AG09319 (cell line): Measurements from ENCODE around the gene DAGLA.

ENCODE experiments used
- DNase-seq: peaks from one replicate; pipeline ENCODE4 v3.0.0-alpha.2; 2010; ENCODE audit warnings: low read depth; ENCODE audit errors: extremely low read depth
- CTCF ChIP-seq: IDR thresholded peaks from 2 replicates; pipeline ENCODE4 v1.5.1; 2011; ENCODE audit warnings: low read depth, mild to moderate bottlenecking, inconsistent platforms, low read length, moderate library complexity

Gene DAGLA

GRCh38 chr11:61712314-61712713 is 32.1 kb downstream of the DAGLA start:
- no peak for TF ChIP-seq CTCF
- DNase-seq = no peak

GRCh38 chr11:61712846-61713245 is 32.7 kb downstream of the DAGLA start:
- no peak for DNase-seq
- TF ChIP-seq CTCF = no peak

DNA sequence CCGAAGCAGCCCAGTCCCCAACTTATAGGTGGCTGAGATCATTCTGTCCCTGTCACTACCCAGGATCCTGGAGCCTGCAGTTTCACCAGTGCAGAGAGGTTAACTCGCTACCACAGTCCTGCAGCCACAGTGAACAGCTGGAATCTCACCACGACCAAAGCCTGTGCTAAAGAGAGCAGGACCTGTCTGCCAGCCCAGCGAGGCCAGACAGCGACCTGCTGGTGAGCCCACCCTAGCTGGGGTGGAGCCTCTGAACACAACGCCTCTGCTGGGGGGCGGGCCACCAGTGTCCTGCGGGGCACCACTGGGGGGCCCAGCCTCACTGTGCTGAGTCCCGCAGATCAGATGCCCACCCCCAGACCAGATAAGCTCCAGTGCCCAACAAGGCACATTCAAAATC is 33.3 kb downstream of the DAGLA start:
- DNase-seq = no peak

DNA sequence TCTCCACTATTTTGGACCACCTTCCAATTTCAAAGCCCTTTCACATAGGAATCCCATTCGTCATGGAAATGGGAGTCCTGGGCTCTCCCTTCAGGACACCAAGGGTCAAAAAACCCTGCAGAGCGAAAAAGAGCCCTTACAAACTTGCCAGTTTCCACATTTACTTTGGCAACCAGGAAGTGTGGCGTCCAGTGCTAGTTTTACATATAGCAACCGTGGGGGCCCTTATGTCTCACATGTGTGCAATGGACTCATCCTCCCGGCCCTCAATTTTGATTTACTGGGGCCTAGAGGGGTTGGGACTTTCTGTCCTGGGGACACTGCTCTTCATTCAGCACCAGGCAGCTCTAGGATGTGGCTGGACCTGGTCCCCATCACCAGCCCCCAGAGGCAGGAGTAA is 33.7 kb downstream of the DAGLA start:
- no peak for TF ChIP-seq CTCF
- no peak for DNase-seq

More for the DNA sequence above, 33.3 kb downstream of the DAGLA start:
- no peak for TF ChIP-seq CTCF

DNA sequence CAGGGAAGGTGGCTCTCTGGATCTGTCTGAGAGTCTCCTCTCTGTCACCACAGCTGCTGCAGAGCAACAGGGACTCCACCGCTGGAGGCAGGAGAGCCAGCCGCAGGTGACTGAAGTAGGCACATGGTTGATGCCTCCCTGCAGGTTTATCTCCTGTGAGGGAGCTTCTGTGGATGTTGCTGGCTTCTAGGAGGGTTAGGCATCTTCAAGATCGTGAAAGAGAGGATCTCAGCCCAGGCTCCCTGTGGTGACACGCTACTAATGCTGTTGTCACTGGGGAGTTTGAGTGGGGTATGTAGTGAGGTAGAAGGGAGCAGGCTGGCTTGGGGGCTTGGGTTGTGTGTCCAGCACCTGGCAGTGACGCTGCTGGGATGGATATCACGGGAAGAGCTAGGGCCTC is 34.1 kb downstream of the DAGLA start:
- no peak for DNase-seq
- no peak for TF ChIP-seq CTCF

DNA sequence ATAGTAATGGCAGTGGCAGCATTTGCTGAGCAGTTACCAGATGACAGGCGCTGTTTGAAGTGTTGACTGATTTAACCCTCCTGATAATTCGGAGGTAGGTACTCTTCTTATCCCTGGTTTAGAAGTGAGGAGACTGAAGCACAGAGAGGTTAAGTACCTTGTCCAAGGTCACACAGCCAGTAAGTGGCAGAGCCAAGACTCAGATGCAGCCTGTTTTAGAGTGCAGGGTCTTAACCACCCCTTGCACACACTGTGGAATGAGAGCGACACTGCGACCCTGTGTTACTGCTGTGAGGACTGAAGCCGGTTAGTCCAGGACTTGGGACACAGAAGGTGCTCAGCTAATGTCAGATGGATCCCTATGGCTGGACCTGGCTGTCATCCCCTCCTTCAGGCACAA is 34.7 kb downstream of the DAGLA start:
- no peak for TF ChIP-seq CTCF
- no peak for DNase-seq

DNA sequence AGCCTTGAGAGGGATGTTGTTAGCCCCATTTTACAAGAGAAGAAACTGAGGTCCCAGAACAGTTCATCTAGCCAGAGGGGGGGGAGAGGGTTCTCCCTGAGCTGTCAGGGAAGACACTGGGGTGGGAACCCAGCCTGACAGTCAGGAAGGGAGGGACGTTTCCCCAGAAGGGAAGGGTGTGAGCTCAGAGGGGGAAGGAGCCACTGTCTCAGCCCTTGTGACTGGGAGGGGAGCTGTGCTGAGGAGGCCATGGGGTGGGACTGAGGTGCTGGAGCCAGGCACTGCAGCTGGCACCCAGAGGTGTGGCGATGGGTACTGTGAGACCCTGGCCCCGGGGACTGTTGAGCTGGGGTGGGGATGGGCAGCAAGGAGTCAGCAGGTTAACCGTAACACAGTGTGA is 35.7 kb downstream of the DAGLA start:
- no peak for TF ChIP-seq CTCF
- DNase-seq = no peak
